Measurements from ENCODE around the gene CYP27B1.

The CYP27B1 gene

DNA sequence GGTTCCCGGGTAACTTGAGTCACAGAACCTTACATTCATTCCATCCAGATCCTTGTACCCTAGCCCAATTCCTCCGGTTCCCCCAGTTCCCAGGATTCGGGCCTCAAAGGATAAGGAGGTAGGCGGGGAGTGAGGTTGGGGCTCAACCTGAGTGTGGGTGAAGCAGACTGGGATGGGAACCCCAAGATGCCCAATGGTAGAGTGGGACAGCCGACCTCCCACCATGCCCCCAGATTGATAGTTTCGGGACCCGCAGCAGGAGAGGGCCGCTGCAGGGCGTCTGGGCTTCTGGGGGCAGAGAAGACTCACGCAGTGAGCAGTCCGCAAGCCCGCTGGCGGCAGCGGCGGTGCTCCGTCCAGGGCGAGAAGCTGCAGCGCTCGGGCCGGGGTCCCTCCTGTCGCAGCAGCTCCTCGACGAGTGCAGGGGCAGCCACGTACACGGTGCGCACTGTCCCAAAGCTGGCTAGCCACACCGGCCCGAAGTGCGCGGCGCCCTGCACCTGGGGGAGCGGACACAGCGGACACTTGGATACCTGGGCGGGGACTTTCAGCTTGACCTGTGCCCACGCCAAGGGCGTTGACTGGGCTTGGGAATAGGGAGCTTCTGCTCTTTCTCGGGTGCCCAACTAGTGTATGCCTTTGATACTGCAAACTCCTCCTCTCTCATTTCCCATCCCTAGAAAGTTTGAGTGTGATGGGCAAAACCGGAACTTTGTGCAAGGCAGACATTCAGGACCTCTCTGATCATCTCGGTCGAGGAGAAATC is 997 bp downstream of the CYP27B1 start:
- DNase-seq (ENCODE audit: low read depth) = no peak

DNA sequence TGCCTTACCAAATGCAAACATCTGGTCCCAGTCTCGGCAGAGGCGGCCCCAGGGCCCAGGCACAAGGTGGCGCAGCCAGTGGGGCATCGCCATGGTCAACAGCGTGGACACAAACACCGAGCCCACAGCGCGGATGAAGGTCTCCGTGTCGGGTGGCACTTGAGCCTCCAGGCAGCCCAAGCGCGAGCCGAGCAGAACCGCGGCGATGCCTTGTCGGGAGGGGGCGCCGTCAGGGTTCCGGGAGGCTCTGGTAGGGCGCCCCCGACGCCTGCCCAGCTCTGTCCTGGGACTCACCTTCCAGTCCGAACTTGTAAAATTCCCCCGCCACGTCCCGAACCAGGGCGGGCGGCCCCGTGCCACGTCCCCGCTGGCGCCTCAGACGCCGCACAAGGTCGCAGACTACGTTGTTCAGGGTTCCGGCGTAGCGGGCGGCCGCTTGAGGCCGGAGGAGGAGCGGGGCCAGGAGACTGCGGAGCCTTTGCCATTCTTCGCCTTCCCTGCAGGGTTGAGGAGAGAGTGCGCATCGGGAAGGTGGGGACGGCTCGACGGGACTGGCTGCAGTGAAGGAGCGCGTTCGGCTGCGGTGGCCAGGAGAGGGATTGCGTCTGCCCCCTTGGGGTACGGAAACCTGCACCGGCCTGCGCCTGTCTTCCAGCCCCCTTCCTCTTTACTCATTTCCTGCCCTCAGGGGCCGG is 1.7 kb downstream of the CYP27B1 start:
- peak; percentile 48 for DNase-seq (ENCODE audit: low read depth)

- no peak for DNase-seq (ENCODE audit: low read depth)
These were observed 2.2 kb downstream of the CYP27B1 start for GRCh38 chr12:57764662-57765002.

- no peak for DNase-seq (ENCODE audit: low read depth)
These were observed 2.8 kb downstream of the CYP27B1 start for GRCh38 chr12:57763881-57764661.

DNA sequence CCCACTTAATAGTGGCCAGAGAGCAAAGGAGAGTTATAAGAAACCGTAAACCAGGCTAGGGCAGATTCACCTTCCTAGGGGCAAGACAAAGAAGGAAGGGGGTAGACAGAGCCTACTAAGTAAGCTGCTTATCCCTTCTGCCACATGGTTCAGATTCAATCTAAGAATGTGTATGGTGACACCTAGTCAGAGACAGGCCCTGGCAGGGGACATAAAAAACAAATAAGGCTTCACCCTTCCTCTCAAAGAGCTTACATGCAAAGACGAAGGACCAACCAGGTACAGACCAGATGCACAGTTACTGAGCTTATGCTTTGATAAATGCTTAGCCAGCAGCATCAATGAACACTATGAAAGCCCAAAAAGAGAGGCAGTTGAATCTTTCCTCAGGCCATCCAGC is 4.4 kb downstream of the CYP27B1 start:
- DNase-seq (ENCODE audit: low read depth) = no peak

- no peak for DNase-seq (ENCODE audit: low read depth)
These were observed 5.4 kb downstream of the CYP27B1 start for GRCh38 chr12:57761391-57761998.

DNA sequence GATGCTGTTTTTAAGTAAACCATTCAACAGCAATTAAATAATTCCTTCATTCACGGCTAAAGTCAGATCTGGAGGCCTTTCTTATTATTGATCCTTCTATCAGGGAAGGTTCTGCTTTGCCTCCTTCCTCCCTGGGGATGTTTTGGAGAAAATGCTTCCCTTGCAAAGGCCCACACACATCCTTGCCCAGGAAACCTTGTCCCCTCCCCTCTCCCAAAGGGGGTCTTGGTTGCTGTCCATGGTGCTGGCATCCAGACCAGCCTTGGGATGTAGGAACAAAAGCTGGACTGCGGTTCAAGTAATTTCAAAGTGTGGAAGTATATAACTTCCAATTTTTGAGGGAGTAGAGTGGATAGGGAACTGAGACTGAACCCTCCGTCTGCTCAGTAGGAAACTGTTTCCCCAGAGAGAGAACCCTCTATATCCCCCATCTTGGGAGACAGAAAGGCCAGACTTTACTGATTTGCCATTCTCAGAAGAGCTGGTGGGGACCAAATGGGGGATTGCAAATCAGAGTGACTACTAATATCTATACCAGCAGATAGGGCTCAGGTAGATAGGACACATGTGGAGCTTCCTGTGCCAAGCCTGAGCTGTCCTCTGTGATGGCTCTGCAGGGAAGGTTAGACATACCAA is 6.4 kb downstream of the CYP27B1 start:
- no peak for DNase-seq (ENCODE audit: low read depth)

- DNase-seq (ENCODE audit: low read depth) = no peak
These were observed 7.4 kb downstream of the CYP27B1 start for GRCh38 chr12:57759360-57759980.

DNA sequence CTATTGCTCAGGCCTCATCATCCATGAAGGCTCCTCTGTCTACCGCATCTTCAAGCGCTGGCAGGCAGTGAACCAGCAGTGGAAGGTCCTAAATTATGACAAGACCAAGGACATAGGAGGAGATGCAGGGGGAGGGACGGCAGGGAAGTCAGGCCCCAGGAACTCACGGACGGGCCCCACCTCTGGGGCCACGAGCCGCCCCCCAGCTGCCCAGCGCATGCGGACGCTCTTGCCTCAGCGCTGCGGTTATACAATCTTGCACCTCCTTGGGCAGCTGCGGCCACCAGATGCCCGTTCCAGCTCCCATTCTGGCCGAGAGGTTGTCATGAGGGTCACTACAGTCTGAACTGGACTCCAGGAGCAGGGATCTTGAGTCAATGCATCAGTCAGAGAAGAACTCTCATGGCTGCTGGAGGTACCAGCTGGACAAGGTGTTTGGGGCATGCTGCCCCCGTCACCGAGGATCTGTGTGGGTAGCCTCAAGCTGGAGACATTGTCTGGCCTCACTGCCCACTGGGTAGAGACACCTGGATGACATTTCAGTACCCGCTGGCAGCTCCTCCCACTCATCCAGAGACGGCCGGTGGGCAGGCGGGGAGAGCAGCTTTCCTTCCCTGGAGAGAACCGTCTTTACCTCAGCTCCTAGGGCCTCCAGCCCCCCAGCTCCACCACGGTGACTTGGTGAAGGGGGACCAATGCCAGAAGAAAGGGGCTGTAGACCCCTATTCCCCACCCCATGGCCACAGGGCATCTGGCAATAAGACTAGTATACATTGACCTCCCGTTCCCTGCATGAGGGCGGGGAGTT is 8.1 kb downstream of the CYP27B1 start:
- no peak for DNase-seq (ENCODE audit: low read depth)

- no peak for DNase-seq (ENCODE audit: low read depth)
These were observed 9.1 kb downstream of the CYP27B1 start for GRCh38 chr12:57757771-57758170.

- peak; percentile 59 for DNase-seq (ENCODE audit: low read depth)
These were observed 10.2 kb downstream of the CYP27B1 start for GRCh38 chr12:57756406-57757341.

GRCh38 chr12:57755454-57756372 is 11.2 kb downstream of the CYP27B1 start:
- no peak for DNase-seq (ENCODE audit: low read depth)

- DNase-seq (ENCODE audit: low read depth) = no peak
These were observed 11.8 kb downstream of the CYP27B1 start for GRCh38 chr12:57755194-57755453.

DNA sequence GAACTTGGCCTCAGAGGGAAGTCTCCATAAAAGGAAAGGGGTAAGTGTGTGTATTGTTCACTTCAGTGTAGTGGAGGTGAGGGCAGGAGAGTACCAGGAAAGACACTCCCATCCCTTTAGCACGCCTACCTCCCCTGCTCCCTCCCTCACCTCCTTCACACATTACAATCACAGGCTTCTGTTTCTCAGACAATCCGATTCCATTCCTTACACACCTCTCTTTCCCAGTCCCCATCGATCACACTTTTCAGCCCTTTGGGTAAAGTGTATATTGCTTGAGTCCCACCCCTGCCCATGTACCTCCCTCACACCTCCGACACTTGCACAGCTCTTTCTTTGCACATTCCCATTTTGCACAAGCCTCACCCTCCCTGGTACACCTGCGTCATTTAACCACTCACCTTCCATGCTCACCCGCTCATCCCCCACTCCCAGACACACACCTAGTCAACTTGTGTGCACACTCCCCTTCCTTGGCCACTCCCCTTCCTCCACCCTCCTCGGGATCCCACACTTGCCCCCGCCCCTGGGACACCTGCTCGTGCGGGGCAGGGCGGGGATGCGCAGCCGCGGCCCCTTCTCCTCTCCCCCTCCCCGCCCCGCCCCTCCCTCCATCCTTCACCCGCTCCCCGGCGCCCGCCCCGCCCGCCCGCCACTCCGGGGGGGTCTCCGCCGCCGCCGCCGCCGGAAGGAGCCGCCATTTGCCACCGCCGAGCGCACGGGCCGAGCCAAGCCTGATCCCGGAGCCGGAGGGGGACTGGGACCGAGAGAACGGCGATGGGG is 12.3 kb downstream of the CYP27B1 start, which contains the start of gene MARCHF9:
TSS of gene MARCHF9 (plus strand) at position 693 of the 783 bp plus-strand sequence. CDS start 426 bp downstream, outside the sequence.
- DNase-seq (ENCODE audit: low read depth) = peak; percentile 76

DNA sequence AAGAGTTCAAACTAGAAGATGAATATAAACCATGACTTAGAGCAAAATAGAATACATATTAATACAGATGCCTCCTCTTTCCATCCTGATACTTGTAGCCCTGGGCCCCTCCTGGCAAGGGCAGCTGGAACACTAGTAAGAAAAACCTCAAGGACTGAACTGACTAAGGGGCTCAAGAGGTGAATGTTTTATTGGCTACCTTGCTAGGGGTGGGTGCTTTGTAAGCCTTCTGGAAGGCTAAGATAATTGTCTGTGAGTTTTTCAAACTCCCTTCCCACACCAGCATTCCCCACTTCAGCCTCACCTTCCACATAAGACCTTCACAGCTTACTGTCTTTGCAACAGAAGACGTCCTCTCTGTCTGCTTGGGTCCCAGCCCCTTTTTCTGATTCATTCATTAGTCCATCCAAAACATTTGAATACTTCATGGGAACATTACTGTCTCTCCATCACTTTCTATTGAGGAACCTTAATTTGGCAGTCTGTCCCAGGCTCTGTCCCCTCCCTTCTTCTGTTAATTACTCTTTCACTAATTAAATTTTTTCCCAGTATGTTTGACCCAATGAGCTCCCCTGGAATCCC is 13.0 kb downstream of the CYP27B1 start:
- DNase-seq (ENCODE audit: low read depth) = no peak

- no peak for DNase-seq (ENCODE audit: low read depth)
These were observed 14.2 kb downstream of the CYP27B1 start for GRCh38 chr12:57752668-57753000.

Data from activated T-cell treated with anti-CD3 and anti-CD28 coated beads for 1 hour (primary cell).